IPS-18c (cell line): ENCODE data around the gene METTL1.
A peak's percentile ranks its signal among the peaks of the same experiment; 100 is the strongest.

Source experiments
- H3K4me3 ChIP-seq: 2 replicates; pipeline ENCODE4 v1.7.0; 2013; ENCODE audit warnings: low read depth, mild to moderate bottlenecking, low read length, moderate library complexity; ENCODE audit not compliant: insufficient read depth
- H3K9me3 ChIP-seq: one replicate; pipeline ENCODE4 v1.6.1; 2013; ENCODE audit warnings: mild to moderate bottlenecking, low read length, moderate library complexity; ENCODE audit not compliant: control insufficient read depth, insufficient read depth

METTL1 gene

GRCh38 chr12:57762463-57762862 lies 9.4 kb downstream of the METTL1 start:
- Histone ChIP-seq H3K4me3 (no peak overlapping the region), H3K9me3 (no peaks in the 10 kb centered on the region)

- H3K4me3 ChIP-seq = no peak overlapping the region
- no peaks in the 10 kb centered on the region for H3K9me3 ChIP-seq
These were observed 10.4 kb downstream of the METTL1 start for GRCh38 chr12:57761391-57761998.

GRCh38 chr12:57760347-57760982 lies 11.4 kb downstream of the METTL1 start:
- Histone ChIP-seq H3K9me3 (no peaks in the 10 kb centered on the region), H3K4me3 (no peak overlapping the region)

GRCh38 chr12:57759360-57759980 lies 12.4 kb downstream of the METTL1 start:
- no peaks in the 10 kb centered on the region for H3K9me3 ChIP-seq

GRCh38 chr12:57758552-57759359 lies 13.1 kb downstream of the METTL1 start:
- Histone ChIP-seq H3K4me3 (no peak overlapping the region), H3K9me3 (no peaks in the 10 kb centered on the region)

More at GRCh38 chr12:57759360-57759980, 12.4 kb downstream of the METTL1 start:
- H3K4me3 ChIP-seq = no peak overlapping the region

GRCh38 chr12:57757771-57758170 lies 14.1 kb downstream of the METTL1 start:
- H3K4me3 ChIP-seq = no peak overlapping the region
- H3K9me3 ChIP-seq = no peaks in the 10 kb centered on the region

GRCh38 chr12:57756406-57757341 lies 15.2 kb downstream of the METTL1 start:
- Histone ChIP-seq H3K4me3 (peak overlapping the region; percentile 52; the same call in 1 of the 2 replicates), H3K9me3 (no peaks in the 10 kb centered on the region)

- H3K4me3 ChIP-seq = peak overlapping the region; percentile 52
- no peaks in the 10 kb centered on the region for H3K9me3 ChIP-seq
These were observed 16.2 kb downstream of the METTL1 start for GRCh38 chr12:57755454-57756372.

GRCh38 chr12:57755194-57755453 lies 16.8 kb downstream of the METTL1 start:
- H3K4me3 ChIP-seq = peak overlapping the region; percentile 52

GRCh38 chr12:57754411-57755193 lies 17.3 kb downstream of the METTL1 start, which contains the start of gene MARCHF9:
Gene MARCHF9 (plus strand): TSS chr12:57755103. CDS start chr12:57755529, 426 bp downstream.
- Histone ChIP-seq H3K4me3 (peak within 1 kb of the TSS; percentile 57), H3K9me3 (no peaks in the 10 kb centered on the region)

More at GRCh38 chr12:57755194-57755453, 16.8 kb downstream of the METTL1 start:
- no peaks in the 10 kb centered on the region for H3K9me3 ChIP-seq

- Histone ChIP-seq H3K9me3 (no peaks in the 10 kb centered on the region), H3K4me3 (peak overlapping the region; percentile 57; the same call in 1 of the 2 replicates)
These were observed 18.1 kb downstream of the METTL1 start for GRCh38 chr12:57753756-57754337.

- Histone ChIP-seq H3K4me3 (no peak overlapping the region; the same call in 1 of the 2 replicates), H3K9me3 (no peaks in the 10 kb centered on the region)
These were observed 19.3 kb downstream of the METTL1 start for GRCh38 chr12:57752668-57753000.

- no peaks in the 10 kb centered on the region for H3K9me3 ChIP-seq
These were observed 19.9 kb downstream of the METTL1 start, which contains the start of gene CDK4 for GRCh38 chr12:57751788-57752667. Gene CDK4 (minus strand): TSS chr12:57752310. CDS start chr12:57751717, 593 bp downstream.

GRCh38 chr12:57751432-57751787 lies 20.5 kb downstream of the METTL1 start:
- H3K9me3 ChIP-seq = no peaks in the 10 kb centered on the region
- peak overlapping the region; percentile 98 for H3K4me3 ChIP-seq

More at GRCh38 chr12:57751788-57752667, 19.9 kb downstream of the METTL1 start, which contains the start of gene CDK4:
- H3K4me3 ChIP-seq = peak within 1 kb of the TSS; percentile 98
